Hepatocyte (in vitro differentiated cells): ENCODE data around the gene RSPO1. TPM values are rescaled to one million over a fixed set of nuclear protein-coding genes. Genes with fewer than 3 reads are reported as not detected.

Experiments
- DNase-seq: peaks from one replicate; pipeline ENCODE4 v3.0.0-alpha.2; 2016; ENCODE audit warnings: low spot score
- H2AFZ ChIP-seq: fragments of 200-600 bp; sonication (generic); 2 replicates; pipeline ENCODE4 v1.6.0; 2016; ENCODE audit warnings: antibody characterized with exemption, mild to moderate bottlenecking
- H3K27ac ChIP-seq: fragments of 200-600 bp; sonication (generic); 2 replicates; pipeline ENCODE4 v1.5.1; 2016; ENCODE audit warnings: mild to moderate bottlenecking
- H3K27me3 ChIP-seq: fragments of 200-600 bp; sonication (generic); 2 replicates; pipeline ENCODE4 v1.6.1; 2016
- H3K36me3 ChIP-seq: fragments of 200-600 bp; sonication (generic); replicated peaks from 2 replicates; pipeline ENCODE4 v1.5.1; 2016; ENCODE audit warnings: low read depth; ENCODE audit not compliant: insufficient read depth
- H3K4me1 ChIP-seq: fragments of 200-600 bp; sonication (generic); 2 replicates; pipeline ENCODE4 v1.5.1; 2016; ENCODE audit warnings: mild to moderate bottlenecking, moderate library complexity; ENCODE audit not compliant: insufficient read depth
- H3K4me2 ChIP-seq: fragments of 200-600 bp; sonication (generic); 2 replicates; pipeline ENCODE4 v1.6.0; 2016
- H3K4me3 ChIP-seq: fragments of 200-600 bp; sonication (generic); 2 replicates; pipeline ENCODE4 v1.5.1; 2016; ENCODE audit warnings: mild to moderate bottlenecking
- H3K79me2 ChIP-seq: fragments of 200-600 bp; sonication (generic); 2 replicates; pipeline ENCODE4 v1.6.0; 2017; ENCODE audit warnings: mild to moderate bottlenecking
- H3K9me2 ChIP-seq: fragments of 200-600 bp; sonication (generic); replicated peaks from 2 replicates; pipeline ENCODE4 v1.6.0; 2017; ENCODE audit warnings: mild to moderate bottlenecking; ENCODE audit not compliant: insufficient read depth
- H3K9me3 ChIP-seq: fragments of 200-600 bp; sonication (generic); 2 replicates; pipeline ENCODE4 v1.5.1; 2016; ENCODE audit warnings: low read depth, mild to moderate bottlenecking
- H4K20me1 ChIP-seq: fragments of 200-600 bp; sonication (generic); 2 replicates; pipeline ENCODE4 v1.6.0; 2016; ENCODE audit warnings: mild to moderate bottlenecking; ENCODE audit not compliant: insufficient read depth, poor library complexity, severe bottlenecking
- CTCF ChIP-seq: fragments of 200-600 bp; sonication (generic); IDR thresholded peaks from 2 replicates; pipeline ENCODE4 v1.5.1; 2016; ENCODE audit warnings: antibody characterized with exemption, mild to moderate bottlenecking; ENCODE audit not compliant: poor library complexity
- EZH2 ChIP-seq: fragments of 200-600 bp; sonication (generic); IDR thresholded peaks from 2 replicates; pipeline ENCODE4 v1.6.1; 2016; ENCODE audit warnings: antibody characterized with exemption, mild to moderate bottlenecking, borderline replicate concordance
- EZH2phosphoT487 ChIP-seq: fragments of 200-600 bp; sonication (generic); IDR thresholded peaks from one replicate; pipeline ENCODE4 v1.6.1; 2018; ENCODE audit warnings: antibody characterized with exemption, mild to moderate bottlenecking, low read depth, moderate library complexity; ENCODE audit not compliant: unreplicated experiment, severe bottlenecking
- WGBS: methylation state at CpG from one replicate; pipeline ENCODE4 v1.1.6; 2016; ENCODE audit warnings: low lambda C conversion rate; ENCODE audit errors: missing lambda C conversion rate; 5-methylcytosine and 5-hydroxymethylcytosine counted together
- polyA plus RNA-seq: library from polyadenylated mRNA; unstranded; fragments of >200 nt; fragmentation: Nextera tagmentation; extraction: Ambion mirVana; gene quantifications from 2 replicates; pipeline ENCODE4 v1.2.1, GENCODE V29; 2016
- total RNA-seq: library from RNA; depleted of rRNA; stranded (reverse); fragments of >200 nt; gene quantifications from 2 replicates; pipeline ENCODE4 v1.2.3, GENCODE V29; 2014

Gene RSPO1
- total and polyA plus RNA-seq, 2 experiments from 2014 or later, result 0.83 to 1.5 TPM

GRCh38 chr1:37620707-37621106, 14.0 kb downstream of the RSPO1 start:
- Histone ChIP-seq H3K36me3 (no peaks in the 10 kb centered on the region), H3K27me3 (peaks cover 60% of the 10 kb centered on the region), H3K4me2 (no peak overlapping the region), H3K79me2 (no peaks in the 10 kb centered on the region), H3K4me3 (no peak overlapping the region), H3K4me1 (no peaks in the 10 kb centered on the region), H3K27ac (no peak overlapping the region), H2AFZ (no peak overlapping the region), H3K9me2 (no peaks in the 10 kb centered on the region), H4K20me1 (no peaks in the 10 kb centered on the region), H3K9me3 (no peaks in the 10 kb centered on the region)
- DNase-seq, result no peak
- TF ChIP-seq EZH2phosphoT487 (no peak), EZH2 (no peak), CTCF (no peak)
- WGBS, result 88% methylated on average over 6 of the region's 6 CpGs

GRCh38 chr1:37616330-37616729, 18.4 kb downstream of the RSPO1 start:
- H2AFZ ChIP-seq, result no peak overlapping the region
- no peaks in the 10 kb centered on the region for H3K4me1 ChIP-seq
- DNase-seq, result no peak
- 86% methylated on average over 14 of the region's 14 CpGs for WGBS
- H3K27ac ChIP-seq, result no peak overlapping the region
- H3K9me3 ChIP-seq, result no peaks in the 10 kb centered on the region
- no peaks in the 10 kb centered on the region for H3K79me2 ChIP-seq
- peaks cover 44% of the 10 kb centered on the region for H3K27me3 ChIP-seq
- H3K4me2 ChIP-seq, result no peak overlapping the region
- no peaks in the 10 kb centered on the region for H3K9me2 ChIP-seq
- TF ChIP-seq EZH2 (no peak), CTCF (no peak), EZH2phosphoT487 (no peak)
- no peaks in the 10 kb centered on the region for H3K36me3 ChIP-seq
- H4K20me1 ChIP-seq, result no peaks in the 10 kb centered on the region
- no peak overlapping the region for H3K4me3 ChIP-seq

GRCh38 chr1:37614105-37614504, 20.6 kb downstream of the RSPO1 start:
- Histone ChIP-seq H2AFZ (no peak overlapping the region), H3K4me2 (no peak overlapping the region), H3K9me2 (no peaks in the 10 kb centered on the region), H3K4me3 (no peak overlapping the region), H3K9me3 (no peaks in the 10 kb centered on the region), H3K27ac (no peak overlapping the region), H3K27me3 (peaks cover 48% of the 10 kb centered on the region), H4K20me1 (no peaks in the 10 kb centered on the region), H3K36me3 (no peaks in the 10 kb centered on the region), H3K4me1 (no peaks in the 10 kb centered on the region), H3K79me2 (no peaks in the 10 kb centered on the region)
- 93% methylated on average over 5 of the region's 5 CpGs for WGBS
- TF ChIP-seq EZH2phosphoT487, result no peak
- TF ChIP-seq CTCF, result no peak
- TF ChIP-seq EZH2, result no peak
- DNase-seq, result no peak

- Histone ChIP-seq H3K4me2 (no peak overlapping the region), H3K4me1 (no peaks in the 10 kb centered on the region), H3K27me3 (peaks cover 48% of the 10 kb centered on the region)
Observed at GRCh38 chr1:37612186-37612585, 22.5 kb downstream of the RSPO1 start.

More at GRCh38 chr1:37612186-37612585, 22.5 kb downstream of the RSPO1 start:
- no peaks in the 10 kb centered on the region for H3K36me3 ChIP-seq
- no peak overlapping the region for H2AFZ ChIP-seq
- H3K9me3 ChIP-seq, result no peaks in the 10 kb centered on the region
- no peaks in the 10 kb centered on the region for H3K9me2 ChIP-seq
- no peak for DNase-seq
- WGBS, result 61% methylated on average over 4 of the region's 4 CpGs
- H3K4me3 ChIP-seq, result no peak overlapping the region
- no peaks in the 10 kb centered on the region for H3K79me2 ChIP-seq
- no peaks in the 10 kb centered on the region for H4K20me1 ChIP-seq
- H3K27ac ChIP-seq, result no peak overlapping the region
- TF ChIP-seq EZH2 (no peak), EZH2phosphoT487 (no peak), CTCF (no peak)
